Neuronal stem cell (in vitro differentiated cells): ENCODE data around the gene ANKFY1.

Source experiments
- DNase-seq: peaks from one replicate; pipeline ENCODE4 v3.0.0-alpha.2; 2013; ENCODE audit warnings: low spot score
- H2AFZ ChIP-seq: one replicate; pipeline ENCODE4 v1.6.1; 2013; ENCODE audit warnings: mild to moderate bottlenecking, low read length, inconsistent platforms
- H2AK5ac ChIP-seq: 2 replicates; pipeline ENCODE4 v1.6.1; 2013; ENCODE audit warnings: low read depth, mild to moderate bottlenecking, inconsistent platforms, low read length, moderate library complexity, mixed read lengths
- H2BK120ac ChIP-seq: 2 replicates; pipeline ENCODE4 v1.6.1; 2013; ENCODE audit warnings: low read depth, mild to moderate bottlenecking, inconsistent platforms, low read length, moderate library complexity, mixed read lengths
- H2BK12ac ChIP-seq: one replicate; pipeline ENCODE4 v1.6.1; 2013; ENCODE audit warnings: low read length, inconsistent platforms
- H2BK15ac ChIP-seq: 2 replicates; pipeline ENCODE4 v1.6.1; 2013; ENCODE audit warnings: mild to moderate bottlenecking, low read length, inconsistent platforms, mixed read lengths
- H2BK5ac ChIP-seq: one replicate; pipeline ENCODE4 v1.6.1; 2013; ENCODE audit warnings: inconsistent platforms, mild to moderate bottlenecking, low read length, moderate library complexity
- H3K14ac ChIP-seq: one replicate; pipeline ENCODE4 v1.6.1; 2013; ENCODE audit warnings: low read length, inconsistent platforms
- H3K18ac ChIP-seq: 2 replicates; pipeline ENCODE4 v1.6.1; 2013; ENCODE audit warnings: low read length, inconsistent platforms
- H3K23ac ChIP-seq: 2 replicates; pipeline ENCODE4 v1.6.1; 2013; ENCODE audit warnings: low read depth, mild to moderate bottlenecking, mixed read lengths, low read length, inconsistent platforms; ENCODE audit not compliant: poor library complexity
- H3K27ac ChIP-seq: replicated peaks from 3 replicates; pipeline ENCODE4 v1.5.1; 2013; ENCODE audit warnings: low read length, inconsistent platforms
- H3K27me3 ChIP-seq, 3 experiments: 2 replicates each; pipeline ENCODE4 v1.6.1; 2013; ENCODE audit warnings: low read length in 3 of 3, mild to moderate bottlenecking in 2 of 3, inconsistent platforms in 1 of 3, low read depth in 1 of 3, mixed read lengths in 1 of 3, moderate library complexity in 1 of 3; ENCODE audit not compliant: control insufficient read depth in 3 of 3, insufficient read depth in 3 of 3
- H3K36me3 ChIP-seq, 2 donors: replicated peaks in 1 of 2; 2 replicates each; pipeline ENCODE4 v1.6.1; 2013; ENCODE audit warnings: low read length in 2 of 2; ENCODE audit not compliant: control insufficient read depth in 2 of 2, insufficient read depth in 2 of 2
- H3K4ac ChIP-seq: 2 replicates; pipeline ENCODE4 v1.6.1; 2013; ENCODE audit warnings: inconsistent platforms, mild to moderate bottlenecking, low read length, moderate library complexity
- H3K4me1 ChIP-seq, 2 donors: 1 replicate in 1 of 2; 2 replicates in 1 of 2; pipeline ENCODE4 v1.6.1; 2013; ENCODE audit warnings: low read length in 2 of 2, low read depth in 1 of 2; ENCODE audit not compliant: control insufficient read depth in 2 of 2, insufficient read depth in 1 of 2
- H3K4me2 ChIP-seq: one replicate; pipeline ENCODE4 v1.6.1; 2013; ENCODE audit warnings: mild to moderate bottlenecking, low read length, inconsistent platforms; ENCODE audit not compliant: insufficient read depth, poor library complexity, severe bottlenecking
- H3K4me3 ChIP-seq, 2 donors: 2 replicates each; pipeline ENCODE4 v1.5.1; 2013; ENCODE audit warnings: low read length in 2 of 2, mild to moderate bottlenecking in 2 of 2, inconsistent platforms in 1 of 2, moderate library complexity in 1 of 2
- H3K79me1 ChIP-seq: one replicate; pipeline ENCODE4 v1.6.1; 2013; ENCODE audit warnings: low read depth, mild to moderate bottlenecking, inconsistent platforms, low read length, moderate library complexity
- H3K9ac ChIP-seq: one replicate; pipeline ENCODE4 v1.6.1; 2013; ENCODE audit warnings: mild to moderate bottlenecking, low read depth, low read length, inconsistent platforms; ENCODE audit not compliant: poor library complexity
- H3K9me3 ChIP-seq, 2 donors: replicated peaks in 1 of 2; 2 replicates each; pipeline versions ENCODE3 to v1.6.1; 2013; ENCODE audit warnings: low read length in 2 of 2, mild to moderate bottlenecking in 2 of 2, inconsistent platforms in 1 of 2, low read depth in 1 of 2, mixed read lengths in 1 of 2, moderate library complexity in 1 of 2; ENCODE audit not compliant: control insufficient read depth in 2 of 2, insufficient read depth in 1 of 2
- H4K8ac ChIP-seq: one replicate; pipeline ENCODE4 v1.6.1; 2013; ENCODE audit warnings: low read depth, mild to moderate bottlenecking, inconsistent platforms, low read length, moderate library complexity
- H4K91ac ChIP-seq: one replicate; pipeline ENCODE4 v1.6.1; 2013; ENCODE audit warnings: low read length, low read depth, mild to moderate bottlenecking, inconsistent platforms; ENCODE audit not compliant: poor library complexity
- WGBS, 2 donors: extraction: QIAGEN DNeasy Blood & Tissue Kit; methylation state at CpG; one replicate each; pipeline ENCODE4 v1.1.7; 2013; ENCODE audit warnings: missing lambda C conversion rate in 2 of 2, mixed read lengths in 1 of 2; ENCODE audit not compliant: insufficient read length in 2 of 2, insufficient replicate concordance in 1 of 2; ENCODE audit errors: extremely low coverage in 2 of 2; 5-methylcytosine and 5-hydroxymethylcytosine counted together

ANKFY1 gene

DNA sequence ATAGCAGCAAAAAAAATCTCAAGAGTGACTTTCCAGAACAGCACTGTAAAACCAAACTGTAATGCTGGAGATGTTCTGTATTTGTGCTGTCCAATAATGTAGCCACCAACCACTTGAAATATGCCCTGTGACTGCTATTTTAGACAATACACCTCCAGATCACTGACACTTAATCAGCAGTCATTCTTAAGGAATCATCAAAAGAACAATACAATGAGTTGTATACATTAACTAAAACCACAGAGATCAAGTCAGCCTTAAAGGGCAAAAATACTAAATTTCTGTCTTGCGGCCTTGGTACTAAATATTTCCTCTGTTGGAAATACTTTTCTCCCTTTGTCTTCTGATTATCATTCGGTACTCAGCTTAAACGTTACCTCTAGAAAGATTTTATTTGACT is 33.6 kb upstream of the ANKFY1 start:
- H2BK120ac ChIP-seq = no peak overlapping the region
- H3K79me1 ChIP-seq = peaks cover 5% of the 10 kb centered on the region
- H4K8ac ChIP-seq = no peak overlapping the region
- H2BK5ac ChIP-seq = no peak overlapping the region
- no peak overlapping the region for H3K23ac ChIP-seq
- H3K4ac ChIP-seq = no peak overlapping the region
- no peak overlapping the region for H3K4me2 ChIP-seq
- no peak overlapping the region for H2BK15ac ChIP-seq
- no peaks in the 10 kb centered on the region for H3K27me3 ChIP-seq
- H4K91ac ChIP-seq = no peak overlapping the region
- no peaks in the 10 kb centered on the region for H3K9me3 ChIP-seq
- H3K4me1 ChIP-seq = peaks cover 0 to 3% of the 10 kb centered on the region in 2 donors
- no peak overlapping the region for H3K4me3 ChIP-seq
- H3K18ac ChIP-seq = no peak overlapping the region
- no peak overlapping the region for H2AFZ ChIP-seq
- H2AK5ac ChIP-seq = no peak overlapping the region
- H3K36me3 ChIP-seq = peaks cover 11 to 54% of the 10 kb centered on the region in 2 donors
- H2BK12ac ChIP-seq = no peak overlapping the region
- no peak overlapping the region for H3K9ac ChIP-seq
- H3K27ac ChIP-seq = no peak overlapping the region
- no peak overlapping the region for H3K14ac ChIP-seq
- no CpG with 5 or more reads among the region's 3 CpGs for WGBS, 2 donors
- no peak for DNase-seq

DNA sequence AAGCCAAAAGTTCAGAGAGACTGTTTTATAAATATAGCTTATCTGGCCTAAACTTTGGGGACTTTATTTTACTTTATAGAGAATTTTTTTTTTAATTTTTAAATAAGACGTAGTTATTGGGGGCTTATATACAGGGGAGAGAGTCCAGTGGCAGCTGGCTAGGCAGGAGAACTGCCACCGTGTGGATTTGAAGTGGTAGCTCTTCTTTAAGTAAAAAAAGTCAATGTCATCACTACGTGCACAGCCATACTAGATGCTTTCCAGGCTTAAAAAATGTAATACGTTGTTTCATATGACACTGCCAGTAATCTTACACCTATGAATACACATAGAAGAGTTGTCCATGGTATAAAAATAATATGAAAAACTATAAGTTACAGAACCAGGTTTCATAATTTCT is 31.9 kb upstream of the ANKFY1 start:
- Histone ChIP-seq H2BK15ac (no peak overlapping the region), H2AK5ac (no peak overlapping the region), H2BK120ac (no peak overlapping the region), H2BK12ac (no peak overlapping the region), H3K79me1 (peaks cover 3% of the 10 kb centered on the region), H3K27me3 (no peaks in the 10 kb centered on the region), H2BK5ac (no peak overlapping the region), H3K9me3 (no peaks in the 10 kb centered on the region), H2AFZ (no peak overlapping the region), H3K4me3 (no peak overlapping the region), H3K18ac (no peak overlapping the region), H3K23ac (no peak overlapping the region), H4K8ac (no peak overlapping the region), H3K36me3 (peaks cover 2 to 48% of the 10 kb centered on the region in 2 donors), H4K91ac (no peak overlapping the region), H3K9ac (no peak overlapping the region), H3K4me2 (no peak overlapping the region), H3K4me1 (peaks cover 0 to 3% of the 10 kb centered on the region in 2 donors), H3K4ac (no peak overlapping the region), H3K14ac (no peak overlapping the region), H3K27ac (no peak overlapping the region)
- no peak for DNase-seq
- 100% methylated on average over 1 of the region's 4 CpGs; no CpG with 5 or more reads in 1 of the 2 donors for WGBS, 2 donors

DNA sequence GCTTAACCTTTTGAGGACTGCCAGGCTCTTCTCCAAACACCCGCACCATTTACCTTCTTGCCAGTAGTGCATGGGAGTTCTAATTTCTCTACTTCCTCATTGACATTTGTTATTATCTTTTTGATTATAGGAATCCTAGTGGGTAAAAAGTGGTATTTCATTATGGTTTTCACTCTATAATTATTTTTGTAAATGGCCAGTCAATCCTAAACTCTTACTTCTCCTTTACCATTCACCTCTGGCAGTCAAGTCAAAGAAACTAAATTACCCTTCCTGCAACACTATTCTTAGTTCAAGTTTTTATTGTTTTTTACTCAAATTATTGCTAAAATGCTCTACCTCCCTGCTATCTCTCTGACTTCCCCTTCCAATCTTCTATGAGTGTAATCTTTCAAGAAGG is 29.8 kb upstream of the ANKFY1 start:
- DNase-seq = no peak
- Histone ChIP-seq H2BK120ac (no peak overlapping the region), H3K4ac (no peak overlapping the region), H3K23ac (no peak overlapping the region), H2BK15ac (no peak overlapping the region), H3K27me3 (no peaks in the 10 kb centered on the region), H2BK12ac (no peak overlapping the region), H4K8ac (no peak overlapping the region), H2AK5ac (no peak overlapping the region), H2AFZ (no peak overlapping the region), H3K9me3 (no peaks in the 10 kb centered on the region), H4K91ac (no peak overlapping the region), H3K4me1 (peaks cover 0 to 3% of the 10 kb centered on the region in 2 donors), H3K27ac (no peak overlapping the region), H3K4me3 (no peak overlapping the region), H3K4me2 (no peak overlapping the region), H3K18ac (no peak overlapping the region), H3K79me1 (peaks cover 2% of the 10 kb centered on the region), H3K9ac (no peak overlapping the region), H2BK5ac (no peak overlapping the region), H3K14ac (no peak overlapping the region), H3K36me3 (peaks cover 7 to 69% of the 10 kb centered on the region in 2 donors)
- WGBS, 2 donors = no CpG with 5 or more reads among the region's 1 CpG

DNA sequence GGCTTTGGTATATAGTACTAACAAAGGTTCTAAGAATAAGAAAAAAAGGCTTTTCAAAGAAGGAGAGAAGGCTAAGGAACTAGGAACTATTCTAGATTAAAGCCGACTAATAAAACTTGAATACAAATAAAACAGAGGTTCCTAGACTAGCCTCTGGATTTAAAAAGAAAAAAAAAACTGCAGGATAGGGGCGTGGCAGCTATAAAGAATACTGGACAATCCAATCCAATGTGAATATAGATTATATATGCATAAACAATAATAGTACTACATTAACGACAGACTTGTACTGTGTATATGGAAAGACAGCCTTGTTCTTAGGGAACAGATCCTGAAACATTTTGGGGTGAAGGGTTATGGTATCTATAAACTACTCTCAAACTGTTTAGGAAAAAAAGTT is 23.9 kb upstream of the ANKFY1 start:
- Histone ChIP-seq H3K9me3 (no peaks in the 10 kb centered on the region), H3K36me3 (peaks cover 5 to 60% of the 10 kb centered on the region in 2 donors), H2AFZ (no peak overlapping the region), H2BK120ac (no peak overlapping the region), H4K91ac (no peak overlapping the region), H3K14ac (no peak overlapping the region), H3K4ac (no peak overlapping the region), H2BK12ac (no peak overlapping the region), H2BK5ac (no peak overlapping the region), H3K4me1 (no peaks in the 10 kb centered on the region), H3K27me3 (no peaks in the 10 kb centered on the region), H3K27ac (no peak overlapping the region), H3K23ac (no peak overlapping the region), H4K8ac (no peak overlapping the region), H3K9ac (no peak overlapping the region), H2AK5ac (no peak overlapping the region), H3K4me2 (no peak overlapping the region), H2BK15ac (no peak overlapping the region), H3K4me3 (no peak overlapping the region), H3K18ac (no peak overlapping the region), H3K79me1 (no peaks in the 10 kb centered on the region)
- no CpG with 5 or more reads among the region's 3 CpGs for WGBS, 2 donors
- DNase-seq = no peak
